GM20000 (cell line): ENCODE data around the gene CCDC3.

Experiments
- DNase-seq: peaks from one replicate; pipeline ENCODE4 v3.0.0; 2012; ENCODE audit warnings: low spot score
- CTCF ChIP-seq: IDR thresholded peaks from 2 replicates; pipeline ENCODE4 v1.5.1; 2012; ENCODE audit warnings: mild to moderate bottlenecking, control low read depth; ENCODE audit errors: extremely low read depth, missing control alignments

The CCDC3 gene

GRCh38 chr10:12941966-12942365 is 59.5 kb downstream of the CCDC3 start:
- DNase-seq = no peak
- no peak for TF ChIP-seq CTCF

GRCh38 chr10:12940791-12941190 is 60.7 kb downstream of the CCDC3 start:
- TF ChIP-seq CTCF = no peak
- no peak for DNase-seq

GRCh38 chr10:12938271-12938670 is 63.2 kb downstream of the CCDC3 start:
- no peak for TF ChIP-seq CTCF
- no peak for DNase-seq

GRCh38 chr10:12937527-12937926 is 64.0 kb downstream of the CCDC3 start:
- DNase-seq = no peak
- TF ChIP-seq CTCF = no peak

GRCh38 chr10:12934777-12935176 is 66.7 kb downstream of the CCDC3 start:
- TF ChIP-seq CTCF = no peak
- no peak for DNase-seq

GRCh38 chr10:12929381-12929780 is 72.1 kb downstream of the CCDC3 start:
- no peak for TF ChIP-seq CTCF
- no peak for DNase-seq

- no peak for TF ChIP-seq CTCF
- no peak for DNase-seq
These were observed 72.9 kb downstream of the CCDC3 start for GRCh38 chr10:12928571-12928970.
